Fibroblast of skin of scalp (primary cell): ENCODE measurements around the gene CFLAR.
"Not testable (repeated sequence)": the region's sequence is repeated elsewhere in the genome, so short reads cannot be mapped to it uniquely, and the experiment has no call there.

Source experiments
- DNase-seq: peaks from one replicate; pipeline ENCODE4 v3.0.0-alpha.2; 2013

The CFLAR gene

DNA sequence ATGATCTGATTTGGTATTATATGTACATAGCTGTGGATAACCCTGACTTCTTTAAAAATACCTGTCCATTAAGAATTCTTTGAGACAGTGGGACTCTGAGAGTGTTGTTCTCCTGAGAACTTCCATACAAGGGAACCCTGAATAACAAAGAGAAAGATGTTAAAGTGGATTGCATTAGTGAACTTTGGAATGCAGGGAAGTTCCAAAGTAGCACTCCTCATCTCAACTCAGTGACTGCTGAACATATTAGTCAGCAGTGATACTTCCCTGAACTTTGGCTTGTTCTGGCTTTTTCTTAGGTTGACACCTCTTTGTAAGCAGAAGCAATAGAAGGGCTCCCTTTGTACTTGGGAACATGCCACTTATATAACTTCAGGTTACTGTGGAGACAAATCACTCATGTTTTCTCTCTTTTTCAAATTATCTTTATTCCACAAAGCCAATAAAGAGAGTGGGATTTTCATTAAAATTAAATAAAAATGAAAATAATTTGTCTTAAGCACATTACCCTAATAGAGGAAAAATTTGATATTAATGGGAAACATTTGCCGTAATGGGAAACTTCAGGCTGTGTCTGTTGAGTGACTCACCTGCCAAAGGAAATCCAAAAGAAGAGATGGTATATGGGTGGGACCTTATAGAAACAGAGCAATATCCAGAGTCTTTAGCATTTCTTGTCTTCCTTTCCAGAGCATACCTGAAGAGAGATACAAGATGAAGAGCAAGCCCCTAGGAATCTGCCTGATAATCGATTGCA lies 33.3 kb downstream of the CFLAR start:
- DNase-seq, result peak; percentile 85

DNA sequence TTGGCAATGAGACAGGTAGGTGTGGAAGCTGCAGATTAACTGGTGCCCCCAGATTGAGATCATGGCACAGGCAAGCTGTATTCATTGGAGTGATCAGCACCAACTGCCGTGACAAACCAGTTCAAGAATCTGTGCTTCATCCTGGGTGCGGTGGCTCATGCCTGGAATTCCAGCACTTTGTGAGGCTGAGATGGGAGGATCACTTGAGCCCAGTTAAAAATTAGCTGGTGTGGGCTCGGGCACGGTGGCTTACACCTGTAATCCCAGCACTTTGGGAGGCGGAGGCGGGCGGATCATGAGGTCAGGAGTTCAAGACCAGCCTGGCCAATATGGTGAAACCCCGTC lies 33.8 kb downstream of the CFLAR start:
- DNase-seq, result peak; percentile 70

DNA sequence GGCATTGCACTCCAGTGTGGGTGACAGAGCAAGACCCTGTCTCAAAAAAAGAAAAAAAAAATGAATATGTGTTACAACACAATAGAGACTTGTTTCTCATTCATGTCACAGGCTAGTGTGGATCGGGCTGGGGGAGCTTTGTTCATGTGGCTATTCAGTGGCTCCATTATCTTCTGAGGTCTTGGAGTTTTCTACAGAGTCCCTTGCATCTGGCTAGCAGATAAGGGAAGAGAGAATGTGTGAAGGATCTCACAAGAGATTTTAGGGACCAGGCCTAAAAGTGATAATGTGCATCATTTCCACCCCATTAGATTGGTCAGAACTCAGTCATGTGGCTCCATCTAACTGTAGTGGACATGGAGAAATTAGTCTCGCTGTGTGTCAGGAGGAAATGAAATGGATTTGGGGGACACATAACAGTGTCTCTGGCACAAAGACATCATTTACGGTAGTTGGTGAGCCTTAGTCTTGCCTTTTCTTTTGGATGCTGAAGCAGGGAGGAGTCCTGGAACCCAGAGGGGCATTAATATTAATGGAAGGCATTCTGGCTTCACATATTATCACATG lies 34.6 kb downstream of the CFLAR start:
- no peak for DNase-seq

DNA sequence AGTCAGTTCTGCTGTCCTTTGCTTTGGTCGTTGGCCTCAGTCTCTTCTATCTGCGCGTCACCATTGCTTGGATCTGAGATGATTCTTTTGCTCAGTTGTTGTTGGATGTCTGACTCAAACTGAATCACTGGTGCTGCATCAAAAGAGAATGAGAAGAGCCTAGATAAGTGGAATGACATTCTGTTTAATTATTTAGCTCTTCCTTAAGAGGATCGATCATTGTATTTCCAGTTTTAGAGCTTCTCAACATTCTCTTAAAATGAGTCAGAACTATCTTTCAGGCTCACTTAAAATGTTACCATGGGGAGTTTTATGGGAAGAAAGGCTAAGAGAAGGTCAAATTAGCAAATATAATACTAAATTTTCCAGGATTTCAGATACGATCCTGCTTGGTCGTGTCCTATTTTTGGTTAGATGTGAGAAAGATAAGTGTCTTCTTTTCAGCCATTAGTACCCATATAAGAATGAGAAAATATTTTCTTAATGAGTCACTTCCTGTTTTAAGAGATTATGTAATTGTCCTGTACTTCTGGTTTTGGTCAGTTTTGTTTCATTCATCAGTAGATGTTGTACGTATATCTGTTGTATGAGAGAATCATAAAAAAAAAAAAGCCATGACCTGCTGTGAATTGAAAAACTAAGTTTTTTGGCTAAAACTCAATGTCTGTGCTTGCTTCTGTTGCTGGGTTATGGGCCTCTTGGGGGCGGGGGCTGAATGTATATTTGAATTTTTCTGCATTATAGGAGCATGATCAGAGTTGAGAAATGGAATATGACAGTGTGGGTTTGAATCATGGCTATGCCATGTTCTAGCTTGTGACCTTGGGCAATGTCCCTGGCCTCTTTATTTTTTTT lies 35.4 kb downstream of the CFLAR start:
- DNase-seq, result peak; percentile 86

GRCh38 chr2:201152517-201152916 lies 36.6 kb downstream of the CFLAR start:
- no peak for DNase-seq

GRCh38 chr2:201152999-201153815 lies 37.2 kb downstream of the CFLAR start:
- no peak for DNase-seq

DNA sequence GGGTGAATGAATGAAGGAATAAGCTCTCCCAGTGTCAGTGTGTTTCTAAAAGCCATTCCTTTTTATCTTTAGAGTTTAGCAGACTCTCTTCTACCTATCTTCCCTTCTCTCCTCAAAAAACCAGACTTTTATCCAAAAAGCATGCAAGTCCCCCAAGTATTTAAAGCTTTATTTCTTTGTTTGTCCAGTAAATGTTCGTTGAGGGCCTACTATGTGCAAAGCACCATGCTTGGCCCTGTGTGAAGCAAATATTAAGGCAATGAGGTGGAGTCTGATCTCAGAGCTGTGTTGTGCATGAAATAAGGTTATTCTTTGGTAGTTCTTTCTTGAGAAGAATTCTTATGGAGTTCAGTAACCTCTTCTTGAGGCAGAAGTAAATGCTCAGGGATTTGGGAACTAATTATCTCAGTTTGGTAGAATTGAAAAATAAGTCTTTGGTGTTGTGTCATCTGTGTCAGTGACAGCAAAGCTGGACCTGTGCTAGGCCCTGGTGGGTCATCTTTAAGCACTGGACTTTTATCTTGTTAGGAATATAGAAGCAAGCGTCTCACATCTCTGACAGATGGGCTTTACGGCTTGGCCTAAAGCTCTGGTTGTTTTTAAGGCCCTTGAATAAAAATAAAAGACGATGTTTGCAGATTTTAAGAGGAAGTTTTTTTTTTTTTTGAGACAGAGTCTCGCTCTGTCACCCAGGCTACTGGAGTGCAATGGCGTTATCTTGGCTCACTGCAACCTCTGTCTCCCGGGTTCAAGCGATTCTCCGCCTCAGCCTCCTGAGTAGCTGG lies 38.8 kb downstream of the CFLAR start:
- no peak for DNase-seq

- DNase-seq, result no peak
Observed at GRCh38 chr2:201156036-201156435, 40.1 kb downstream of the CFLAR start.

GRCh38 chr2:201156640-201157039 lies 40.7 kb downstream of the CFLAR start:
- DNase-seq, result no peak

- no peak for DNase-seq
Observed at GRCh38 chr2:201157694-201158093, 41.7 kb downstream of the CFLAR start.

DNA sequence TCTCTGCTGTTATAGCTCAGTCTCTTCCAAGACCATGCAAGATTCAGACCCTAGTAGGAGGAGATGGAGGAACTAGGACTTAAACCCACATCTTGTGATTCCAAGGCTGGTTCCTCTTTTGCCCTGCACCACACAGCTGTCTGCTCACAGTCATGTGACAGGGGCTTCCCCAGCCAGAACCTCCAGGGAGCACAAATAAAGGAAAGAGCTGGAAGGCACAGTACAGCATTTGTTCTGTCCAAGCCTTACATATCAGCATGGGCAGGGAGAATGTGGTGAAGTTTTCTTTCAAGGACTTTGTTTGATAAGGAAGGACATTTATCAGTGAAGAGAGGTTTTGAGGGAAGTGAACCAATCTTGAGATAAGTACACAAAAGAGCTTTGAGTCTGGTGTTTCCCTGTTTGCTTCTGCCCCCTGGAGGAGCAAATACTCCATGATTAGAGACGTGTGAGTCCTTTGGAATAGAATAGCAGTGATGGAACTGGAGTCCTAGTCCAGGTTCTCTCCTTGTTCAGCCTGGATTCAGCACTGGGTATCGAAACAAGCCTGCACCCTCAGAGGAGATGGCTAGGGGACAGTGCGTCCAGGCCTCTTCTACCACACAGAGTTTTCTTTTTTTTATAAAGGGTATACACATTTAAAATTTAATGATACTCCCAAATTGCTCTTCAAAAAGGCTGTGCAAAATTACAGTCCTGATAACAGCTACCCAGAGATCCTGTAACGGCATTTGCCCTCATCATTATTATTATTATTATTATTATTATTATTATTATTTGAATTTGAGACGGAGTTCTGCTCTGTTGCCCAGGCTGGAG lies 42.4 kb downstream of the CFLAR start:
- DNase-seq, result peak; percentile 80

DNA sequence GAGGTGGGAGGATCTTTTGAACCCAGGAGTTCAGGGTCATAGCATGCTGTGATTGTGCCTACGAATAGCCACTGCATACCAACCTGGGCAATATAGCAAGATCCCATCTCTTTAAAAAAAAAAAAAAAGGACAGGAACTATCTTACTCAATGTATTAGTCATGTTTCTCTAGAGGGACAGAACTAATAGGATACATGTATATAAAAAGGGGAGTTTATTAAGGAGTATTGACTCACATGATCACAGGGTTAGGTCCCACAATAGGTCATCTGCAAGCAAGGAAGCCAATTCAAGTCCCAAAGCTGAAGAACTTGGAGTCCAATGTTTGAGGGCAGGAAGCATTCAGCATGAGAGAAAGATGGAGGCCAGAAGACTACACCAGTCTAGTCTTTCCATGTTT lies 48.2 kb downstream of the CFLAR start:
- no peak for DNase-seq

DNA sequence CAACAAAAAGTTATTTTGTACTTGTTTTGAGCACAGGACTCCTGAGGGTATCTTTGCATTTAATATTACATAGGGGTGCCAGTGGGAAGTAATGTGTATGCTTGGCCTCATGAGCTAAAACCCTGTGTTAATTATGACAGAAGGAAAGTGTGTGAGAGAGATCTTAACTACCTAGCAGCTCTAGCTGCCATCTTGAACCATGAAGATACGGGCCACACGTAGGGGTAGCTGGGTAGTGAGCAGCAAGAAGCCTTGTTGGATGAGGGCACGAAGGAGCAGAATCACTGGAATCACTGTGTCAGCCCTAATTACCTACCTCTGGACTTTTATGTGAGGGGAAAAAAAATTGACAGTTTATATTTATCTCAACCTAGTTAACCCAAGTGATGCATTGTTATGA lies 51.6 kb downstream of the CFLAR start:
- DNase-seq, result no peak

DNA sequence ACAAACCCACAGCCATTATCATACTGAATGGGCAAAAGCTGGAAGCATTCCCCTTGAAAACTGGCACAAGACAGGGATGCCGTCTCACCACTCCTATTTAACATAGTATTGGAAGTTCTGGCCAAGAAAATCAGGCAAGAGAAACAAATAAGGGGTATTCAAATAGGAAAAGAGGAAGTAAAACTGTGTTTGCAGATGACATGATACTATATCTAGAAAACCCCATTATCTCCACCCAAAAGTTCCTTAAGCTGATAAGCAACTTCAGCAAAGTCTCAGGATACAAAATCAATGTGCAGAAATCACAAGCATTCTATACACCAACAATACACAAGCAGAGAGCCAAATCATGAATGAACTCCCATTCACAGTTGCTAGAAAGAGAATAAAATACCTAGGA lies 52.5 kb downstream of the CFLAR start:
- not testable (repeated sequence) for DNase-seq

GRCh38 chr2:201171259-201171814 lies 55.4 kb downstream of the CFLAR start:
- no peak for DNase-seq

- DNase-seq, result no peak
Observed at GRCh38 chr2:201172279-201172678, 56.3 kb downstream of the CFLAR start.

- DNase-seq, result no peak
Observed at GRCh38 chr2:201174687-201175086, 58.7 kb downstream of the CFLAR start.

DNA sequence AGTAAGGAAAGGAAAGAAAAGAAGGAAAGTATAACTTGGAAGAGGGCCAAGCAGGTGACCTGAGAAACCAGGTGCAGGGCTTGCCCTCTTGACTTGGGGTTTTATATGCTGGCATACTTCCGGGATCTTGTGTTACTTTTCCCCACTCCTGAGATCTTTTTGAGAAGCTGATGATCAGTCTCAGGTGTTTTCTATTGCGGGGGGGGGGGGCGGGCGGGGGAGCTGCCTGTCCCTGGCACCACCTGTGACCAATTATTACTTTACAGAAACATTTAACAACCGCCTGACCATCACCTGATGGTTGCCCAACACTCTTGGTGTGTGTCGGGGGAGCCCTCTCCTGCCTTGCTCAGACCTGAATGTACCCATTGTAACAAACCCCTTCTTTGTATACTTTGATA lies 60.1 kb downstream of the CFLAR start:
- DNase-seq, result no peak

DNA sequence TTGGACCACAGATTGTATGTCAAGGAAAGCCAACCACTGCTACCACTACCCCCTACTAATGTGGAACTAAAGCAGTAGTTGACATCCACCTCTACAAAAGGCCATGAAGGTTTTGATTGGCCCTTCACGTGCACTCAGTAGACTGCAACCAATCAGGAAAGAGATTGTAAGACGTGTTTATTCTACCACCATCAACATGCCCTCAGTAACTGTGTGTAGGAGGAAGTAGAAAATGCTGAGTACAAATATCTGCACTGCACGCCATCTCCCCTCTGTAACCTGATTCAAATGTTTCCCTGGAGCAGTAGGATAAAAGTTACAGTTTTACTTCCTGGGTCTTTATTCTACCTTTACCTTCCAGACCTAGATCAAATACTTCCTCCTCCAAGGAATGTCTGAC lies 64.0 kb downstream of the CFLAR start:
- DNase-seq, result no peak

- DNase-seq, result peak; percentile 28
Observed at GRCh38 chr2:201182650-201183364, 66.8 kb downstream of the CFLAR start, which contains the start of gene CASP10. TSS of gene CASP10 (plus strand) at chr2:201183141. CDS start at chr2:201185778, 2,637 bp downstream.
